ENCODE results near the gene CPA2.
"Not testable (repeated sequence)": the region's sequence is repeated elsewhere in the genome, so short reads cannot be mapped to it uniquely, and the experiment has no call there.

Gene CPA2

GRCh38 chr7:130266258-130266960 is at the start of gene CPA2:
CPA2 (plus strand) TSS chr7:130266863; CDS start chr7:130266882, 19 bp downstream.
- no peak for DNase-seq (ENCODE audit: low read depth in 4 of 4, low spot score in 1 of 4)

- DNase-seq (ENCODE audit: low read depth in 4 of 4, low spot score in 1 of 4): no peak
Observed at GRCh38 chr7:130218806-130219620, 47.6 kb upstream of the CPA2 start.

GRCh38 chr7:130219871-130220270 is 46.8 kb upstream of the CPA2 start:
- DNase-seq (ENCODE audit: low read depth in 4 of 4, low spot score in 1 of 4): no peak

- DNase-seq (ENCODE audit: low read depth in 4 of 4, low spot score in 1 of 4): no peak
Observed at GRCh38 chr7:130221746-130222145, 44.9 kb upstream of the CPA2 start.

- DNase-seq (ENCODE audit: low read depth in 4 of 4, low spot score in 1 of 4): no peak
Observed at GRCh38 chr7:130223646-130224045, 43.0 kb upstream of the CPA2 start.

GRCh38 chr7:130224210-130224609 is 42.5 kb upstream of the CPA2 start:
- no peak for DNase-seq (ENCODE audit: low read depth in 4 of 4, low spot score in 1 of 4)

- not testable (repeated sequence) for DNase-seq (ENCODE audit: low read depth in 4 of 4, low spot score in 1 of 4)
Observed at GRCh38 chr7:130224923-130225322, 41.7 kb upstream of the CPA2 start.

- DNase-seq (ENCODE audit: low read depth in 4 of 4, low spot score in 1 of 4): no peak
Observed at GRCh38 chr7:130226333-130226732, 40.3 kb upstream of the CPA2 start.

- no peak for DNase-seq (ENCODE audit: low read depth in 4 of 4, low spot score in 1 of 4)
Observed at GRCh38 chr7:130227883-130228575, 38.6 kb upstream of the CPA2 start.

- DNase-seq (ENCODE audit: low read depth in 4 of 4, low spot score in 1 of 4): no peak
Observed at GRCh38 chr7:130228840-130229502, 37.7 kb upstream of the CPA2 start.

- DNase-seq (ENCODE audit: low read depth in 4 of 4, low spot score in 1 of 4): not testable (repeated sequence)
Observed at GRCh38 chr7:130229981-130230380, 36.7 kb upstream of the CPA2 start.

- DNase-seq (ENCODE audit: low read depth in 4 of 4, low spot score in 1 of 4): no peak
Observed at GRCh38 chr7:130231792-130232191, 34.9 kb upstream of the CPA2 start.

- DNase-seq (ENCODE audit: low read depth in 4 of 4, low spot score in 1 of 4): no peak
Observed at GRCh38 chr7:130232209-130232608, 34.5 kb upstream of the CPA2 start.

- DNase-seq (ENCODE audit: low read depth in 4 of 4, low spot score in 1 of 4): no peak
Observed at GRCh38 chr7:130234078-130234477, 32.6 kb upstream of the CPA2 start.

GRCh38 chr7:130236361-130236760 is 30.3 kb upstream of the CPA2 start:
- DNase-seq (ENCODE audit: low read depth in 4 of 4, low spot score in 1 of 4): not testable (repeated sequence)

- no peak for DNase-seq (ENCODE audit: low read depth in 4 of 4, low spot score in 1 of 4)
Observed at GRCh38 chr7:130240240-130240639, 26.4 kb upstream of the CPA2 start.

- DNase-seq (ENCODE audit: low read depth in 4 of 4, low spot score in 1 of 4): peak; percentile 11 to 50 (median 32)
Observed at GRCh38 chr7:130242198-130243014, 24.3 kb upstream of the CPA2 start.

- DNase-seq (ENCODE audit: low read depth in 4 of 4, low spot score in 1 of 4): not testable (repeated sequence)
Observed at GRCh38 chr7:130243486-130243885, 23.2 kb upstream of the CPA2 start.

- DNase-seq (ENCODE audit: low read depth in 4 of 4, low spot score in 1 of 4): not testable (repeated sequence)
Observed at GRCh38 chr7:130246491-130246890, 20.2 kb upstream of the CPA2 start.

GRCh38 chr7:130248842-130249241 is 17.8 kb upstream of the CPA2 start:
- DNase-seq (ENCODE audit: low read depth in 4 of 4, low spot score in 1 of 4): not testable (repeated sequence)

Data from stimulated activated CD4-positive, alpha-beta T cell treated with anti-CD3 and anti-CD28 coated beads, Interleukin-1b, Interleukin-23, amount 100 ng/mL, for 24 hours (primary cell).